ENCODE results near the gene CD70.
"Not testable (repeated sequence)": the region's sequence is repeated elsewhere in the genome, so short reads cannot be mapped to it uniquely, and the experiment has no call there.

DNA sequence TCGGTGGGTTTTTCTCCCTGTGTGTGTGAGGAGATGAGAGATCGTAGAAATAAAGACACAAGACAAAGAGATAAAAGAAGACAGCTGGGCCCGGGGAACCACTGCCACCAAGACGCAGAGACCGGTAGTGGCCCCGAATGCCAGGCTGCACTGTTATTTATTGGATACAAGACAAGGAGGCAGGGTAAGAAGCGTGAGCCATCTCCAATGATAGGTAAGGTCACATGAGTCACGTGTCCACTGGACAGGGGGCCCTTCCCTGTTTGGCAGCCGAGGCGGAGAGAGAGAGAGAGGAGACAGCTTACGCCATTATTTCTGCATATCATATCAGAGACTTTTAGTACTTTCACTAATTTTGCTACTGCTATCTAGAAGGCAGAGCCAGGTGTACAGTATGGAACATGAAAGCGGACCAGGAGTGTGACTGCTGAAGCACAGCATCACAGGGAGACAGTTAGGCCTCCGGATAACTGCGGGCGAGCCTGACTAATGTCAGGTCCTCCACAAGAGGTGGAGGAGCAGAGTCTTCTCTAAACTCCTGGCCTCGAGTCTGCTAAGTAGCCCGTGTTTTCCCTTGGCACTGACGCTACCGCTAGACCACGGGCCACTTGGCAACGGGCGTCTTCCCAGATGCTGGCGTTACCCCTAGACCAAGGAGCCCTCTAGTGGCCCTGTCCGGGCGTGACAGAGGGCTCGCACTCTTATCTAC lies 42.0 kb upstream of the CD70 start:
- not testable (repeated sequence) for TF ChIP-seq ZFP30 (CRISPR knock-in tag; IDR thresholded peaks at IDR 0.05); BACH2 (CRISPR knock-in tag; IDR thresholded peaks at IDR 0.05; ENCODE audit: borderline replicate concordance); ZFP3 (CRISPR knock-in tag; IDR thresholded peaks at IDR 0.05); OSR1 (CRISPR knock-in tag; IDR thresholded peaks at IDR 0.05); ZNF70 (CRISPR knock-in tag; IDR thresholded peaks at IDR 0.05); ZNF565 (CRISPR knock-in tag; conservative IDR thresholded peaks at IDR 0.05; ENCODE audit: low read depth)
- TF ChIP-seq, protein P1, sequence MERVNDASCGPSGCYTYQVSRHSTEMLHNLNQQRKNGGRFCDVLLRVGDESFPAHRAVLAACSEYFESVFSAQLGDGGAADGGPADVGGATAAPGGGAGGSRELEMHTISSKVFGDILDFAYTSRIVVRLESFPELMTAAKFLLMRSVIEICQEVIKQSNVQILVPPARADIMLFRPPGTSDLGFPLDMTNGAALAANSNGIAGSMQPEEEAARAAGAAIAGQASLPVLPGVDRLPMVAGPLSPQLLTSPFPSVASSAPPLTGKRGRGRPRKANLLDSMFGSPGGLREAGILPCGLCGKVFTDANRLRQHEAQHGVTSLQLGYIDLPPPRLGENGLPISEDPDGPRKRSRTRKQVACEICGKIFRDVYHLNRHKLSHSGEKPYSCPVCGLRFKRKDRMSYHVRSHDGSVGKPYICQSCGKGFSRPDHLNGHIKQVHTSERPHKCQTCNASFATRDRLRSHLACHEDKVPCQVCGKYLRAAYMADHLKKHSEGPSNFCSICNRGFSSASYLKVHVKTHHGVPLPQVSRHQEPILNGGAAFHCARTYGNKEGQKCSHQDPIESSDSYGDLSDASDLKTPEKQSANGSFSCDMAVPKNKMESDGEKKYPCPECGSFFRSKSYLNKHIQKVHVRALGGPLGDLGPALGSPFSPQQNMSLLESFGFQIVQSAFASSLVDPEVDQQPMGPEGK (CRISPR knock-in tag; IDR thresholded peaks at IDR 0.05; ENCODE audit: borderline replicate concordance): not testable (repeated sequence)

All from SK-N-SH treated with all-trans-retinoic acid at 6 μM for 48 hours (cell line).